ENCODE data around the gene PLOD1. TPM values are rescaled to one million over a fixed set of nuclear protein-coding genes. Genes with fewer than 3 reads are reported as not detected.
A peak's percentile ranks its signal among the peaks of the same experiment; 100 is the strongest.

PLOD1 gene
- polyA plus RNA-seq, 6 donors from 2014 or later: 4.9 to 10.4 (median 6.6) TPM

DNA sequence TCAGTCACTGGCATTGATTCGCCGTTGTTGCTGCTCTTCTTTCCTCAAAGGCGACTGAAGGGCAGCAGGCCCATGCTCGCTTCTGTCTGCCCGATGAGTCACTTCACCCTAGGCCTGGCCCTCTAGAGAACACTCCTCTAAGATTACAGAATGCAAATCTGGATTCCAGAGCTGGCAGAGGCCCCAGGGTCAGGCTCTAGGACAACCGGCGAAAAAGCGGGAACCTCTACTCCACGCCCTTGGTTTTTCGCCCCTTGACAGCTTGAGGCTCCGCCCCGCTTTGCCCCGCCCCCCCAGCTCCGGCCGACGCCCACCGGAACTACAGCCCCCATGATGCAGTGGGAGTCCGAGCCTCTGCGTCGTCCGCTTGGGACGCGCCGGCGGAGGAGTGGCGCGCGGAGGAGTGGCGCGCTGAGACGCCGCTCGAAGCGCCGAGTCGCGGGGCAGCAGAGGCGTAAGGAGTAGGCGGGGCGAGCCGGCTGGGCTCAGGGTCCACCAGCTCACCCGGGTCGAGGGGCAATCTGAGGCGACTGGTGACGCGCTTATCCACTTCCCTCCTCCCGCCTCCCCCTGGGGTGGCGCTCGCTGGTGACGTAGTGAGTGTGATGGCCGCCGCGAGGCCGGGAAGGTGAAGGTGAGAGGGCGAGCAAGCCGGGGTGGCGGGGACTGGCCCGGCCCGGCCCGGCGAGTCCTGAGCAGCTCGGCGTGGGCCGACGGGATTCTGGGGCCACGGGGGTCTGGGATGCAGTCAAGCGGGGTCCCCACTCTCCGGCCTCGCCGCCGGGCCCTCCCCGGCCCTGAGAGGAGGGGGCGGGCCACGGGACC, 45.5 kb downstream of the PLOD1 start, which contains the start of gene MFN2:
MFN2 (plus strand) TSS at position 594 of the 825 bp plus-strand sequence. CDS start 8,725 bp downstream, outside the sequence.
- H3K9me3 Mint-ChIP-seq: no peaks in the 10 kb centered on the region
- peaks cover 33 to 44% (median 36%) of the 10 kb centered on the region in 3 donors for H3K4me1 Mint-ChIP-seq
- peak within 1 kb of the TSS; percentile 89 to 96 (median 92) for H3K4me3 Mint-ChIP-seq
- H3K27ac Mint-ChIP-seq: peak within 1 kb of the TSS; percentile 89 to 98 (median 96)
- peak; percentile 88 to 90 for ATAC-seq (ENCODE audit: low read depth in 2 of 2)
- peaks cover 5 to 19% of the 10 kb centered on the region in 2 donors for H3K36me3 Mint-ChIP-seq
- DNase-seq: peak; percentile 95
- H3K27me3 Mint-ChIP-seq: no peaks in the 10 kb centered on the region

DNA sequence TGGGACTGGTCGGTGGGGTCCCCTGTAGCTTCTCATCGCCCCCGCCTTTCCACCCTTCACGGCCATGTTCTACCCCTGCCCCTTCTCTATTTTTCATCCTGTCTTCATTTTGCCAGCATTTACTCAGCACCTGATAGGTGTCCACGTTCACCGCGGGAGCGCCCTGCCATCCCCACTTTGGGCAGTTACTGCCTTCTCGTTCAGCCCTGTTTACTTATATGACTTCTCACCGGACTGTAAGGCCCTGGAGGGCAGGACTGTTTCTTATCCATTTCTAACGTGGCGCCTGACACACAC, 46.1 kb downstream of the PLOD1 start:
- no peaks in the 10 kb centered on the region for H3K27me3 Mint-ChIP-seq
- DNase-seq: no peak
- ATAC-seq (ENCODE audit: low read depth in 2 of 2): no peak
- peaks cover 33 to 44% (median 38%) of the 10 kb centered on the region in 3 donors for H3K4me1 Mint-ChIP-seq
- peak overlapping the region; percentile 89 to 96 (median 92) for H3K4me3 Mint-ChIP-seq
- peaks cover 5 to 14% of the 10 kb centered on the region in 2 donors for H3K36me3 Mint-ChIP-seq
- H3K27ac Mint-ChIP-seq: peak overlapping the region; percentile 64 to 98 (median 95)
- H3K9me3 Mint-ChIP-seq: no peaks in the 10 kb centered on the region

DNA sequence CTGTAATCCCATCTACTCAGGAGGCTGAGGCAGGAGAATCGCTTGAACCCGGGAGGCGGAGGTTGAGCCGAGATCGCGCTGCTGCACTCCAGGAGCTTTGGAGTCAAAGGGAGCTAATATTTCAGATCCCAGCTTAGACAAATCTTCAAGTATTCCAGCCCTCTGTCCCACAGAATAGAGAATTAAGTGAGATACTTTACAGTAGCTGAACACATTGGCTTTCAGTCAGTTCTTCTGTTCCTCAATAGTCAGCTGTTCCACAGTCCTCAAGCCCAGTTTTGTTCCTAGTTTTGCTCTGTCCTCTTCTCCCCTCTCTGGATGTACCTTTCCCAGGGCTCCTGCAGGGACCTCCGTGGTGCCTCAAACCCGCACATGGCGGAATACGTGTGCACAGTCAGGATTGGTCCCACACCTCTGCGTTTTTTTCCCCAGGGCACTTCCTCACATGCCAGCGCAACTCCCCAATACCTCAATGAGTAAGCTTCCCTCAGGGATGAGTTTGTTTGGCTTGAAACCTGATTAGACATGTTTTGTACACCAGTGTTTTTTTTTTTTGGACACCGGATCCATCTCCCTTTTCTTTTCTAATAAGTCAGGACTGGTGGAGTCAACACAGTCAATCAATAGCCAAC, 47.0 kb downstream of the PLOD1 start:
- H3K4me1 Mint-ChIP-seq: peaks cover 33 to 48% (median 45%) of the 10 kb centered on the region in 3 donors
- H3K27ac Mint-ChIP-seq: peak overlapping the region in 5 of 6 donors; percentile 70 to 95 (median 84)
- peaks cover 5 to 14% of the 10 kb centered on the region in 2 donors for H3K36me3 Mint-ChIP-seq
- DNase-seq (no peak), ATAC-seq (ENCODE audit: low read depth in 2 of 2) (no peak)
- no peaks in the 10 kb centered on the region for H3K9me3 Mint-ChIP-seq
- no peaks in the 10 kb centered on the region for H3K27me3 Mint-ChIP-seq
- peak overlapping the region; percentile 89 to 96 (median 92) for H3K4me3 Mint-ChIP-seq

DNA sequence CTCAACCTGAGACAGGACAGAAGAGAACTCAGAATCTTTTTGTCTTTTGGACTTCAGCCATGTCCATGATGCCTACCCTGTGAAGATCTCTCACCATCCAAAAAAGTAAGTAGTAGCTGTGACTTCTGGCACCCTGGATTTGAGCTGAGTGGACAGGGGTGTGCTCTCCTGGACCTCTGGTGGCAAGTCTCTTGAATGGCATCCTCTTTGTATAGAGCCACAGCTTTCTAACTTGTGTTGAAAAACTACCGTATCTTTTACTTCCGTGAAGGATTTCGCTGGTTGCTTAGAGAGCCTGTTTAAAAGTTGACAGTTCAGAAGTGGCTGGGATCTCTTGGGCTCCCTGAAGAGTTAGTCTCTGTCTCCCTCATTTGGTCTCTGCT, 47.5 kb downstream of the PLOD1 start:
- peaks cover 5 to 14% of the 10 kb centered on the region in 2 donors for H3K36me3 Mint-ChIP-seq
- DNase-seq: no peak
- H3K27me3 Mint-ChIP-seq: no peaks in the 10 kb centered on the region
- H3K9me3 Mint-ChIP-seq: no peaks in the 10 kb centered on the region
- no peak for ATAC-seq (ENCODE audit: low read depth in 2 of 2)
- peak overlapping the region; percentile 32 to 95 (median 90) for H3K4me3 Mint-ChIP-seq
- H3K27ac Mint-ChIP-seq: peak overlapping the region in 5 of 6 donors; percentile 55 to 95 (median 57)
- peaks cover 33 to 48% (median 45%) of the 10 kb centered on the region in 3 donors for H3K4me1 Mint-ChIP-seq

DNA sequence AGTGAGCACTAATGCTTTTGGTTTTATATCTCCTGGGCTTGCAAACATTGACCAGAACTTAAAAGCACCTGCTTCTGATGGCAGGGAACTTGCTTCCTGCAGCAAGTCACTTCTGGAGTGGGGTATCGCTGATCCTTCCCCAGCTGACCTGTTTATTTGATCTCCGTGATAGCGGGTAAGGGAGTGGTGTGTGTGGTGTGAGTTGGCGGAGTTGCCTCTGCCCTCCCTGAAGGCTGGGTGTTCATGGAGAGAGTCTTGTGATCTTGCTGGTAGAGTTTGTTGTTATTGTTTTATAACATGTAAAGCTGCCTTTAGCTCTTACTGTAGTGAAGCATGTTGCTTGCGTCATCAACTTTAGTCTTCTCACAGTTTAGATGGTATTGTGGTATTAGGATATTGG, 49.6 kb downstream of the PLOD1 start:
- H3K4me3 Mint-ChIP-seq: peak overlapping the region in 2 of 8 donors; percentile 12 to 68
- H3K9me3 Mint-ChIP-seq: no peaks in the 10 kb centered on the region
- peaks cover 7 to 14% of the 10 kb centered on the region in 2 donors for H3K36me3 Mint-ChIP-seq
- H3K27me3 Mint-ChIP-seq: no peaks in the 10 kb centered on the region
- peak overlapping the region in 2 of 6 donors; percentile 10 to 20 for H3K27ac Mint-ChIP-seq
- ATAC-seq (ENCODE audit: low read depth in 2 of 2): no peak
- no peak for DNase-seq
- H3K4me1 Mint-ChIP-seq: peaks cover 35 to 48% (median 45%) of the 10 kb centered on the region in 3 donors

DNA sequence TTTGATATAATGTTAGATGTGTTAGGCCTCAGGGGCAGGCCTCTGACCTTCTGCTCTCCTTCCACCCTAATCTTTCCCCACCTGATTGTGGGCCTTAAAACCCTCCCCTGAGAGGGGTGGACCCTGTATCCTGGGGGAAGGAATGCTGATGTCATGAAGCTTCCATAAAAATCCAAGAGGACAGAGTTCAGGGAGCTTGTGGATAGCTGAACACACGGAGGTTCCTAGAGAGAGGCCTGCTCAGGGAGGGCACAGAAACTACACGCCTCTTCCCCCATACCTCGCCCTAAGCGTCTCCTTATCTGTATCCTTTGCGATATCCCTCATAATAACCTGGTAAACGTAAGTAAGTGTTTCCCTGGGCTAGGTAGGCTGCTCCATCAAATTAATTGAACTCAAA, 50.1 kb downstream of the PLOD1 start:
- Mint-ChIP-seq H3K27me3 (no peaks in the 10 kb centered on the region), H3K4me1 (peaks cover 34 to 44% (median 41%) of the 10 kb centered on the region in 3 donors), H3K27ac (peak overlapping the region in 1 of 6 donors; percentile 20), H3K36me3 (peaks cover 10 to 14% of the 10 kb centered on the region in 2 donors), H3K9me3 (no peaks in the 10 kb centered on the region), H3K4me3 (peak overlapping the region in 1 of 8 donors; percentile 12)
- no peak for ATAC-seq (ENCODE audit: low read depth in 2 of 2)
- DNase-seq: no peak

DNA sequence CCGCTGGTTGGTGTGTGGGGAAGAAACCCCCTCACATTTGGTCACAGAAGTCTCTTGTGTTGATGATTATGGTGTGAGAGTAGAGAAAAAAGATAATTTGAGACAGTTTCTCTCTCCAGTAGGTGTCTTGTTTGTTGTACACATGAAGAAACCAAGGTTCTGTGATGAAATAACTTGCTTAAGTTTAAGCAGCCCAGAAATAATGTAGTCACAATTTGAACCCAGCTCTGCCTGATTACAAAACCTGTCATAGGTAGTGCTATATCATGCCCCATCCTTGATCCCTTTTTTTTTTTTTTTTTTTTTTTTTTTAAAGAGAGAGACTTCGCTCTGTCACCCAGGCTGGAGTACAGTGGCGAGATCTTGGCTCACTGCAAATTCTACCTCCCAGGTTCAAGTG, 50.7 kb downstream of the PLOD1 start:
- H3K4me3 Mint-ChIP-seq: no peak overlapping the region
- H3K9me3 Mint-ChIP-seq: no peaks in the 10 kb centered on the region
- H3K36me3 Mint-ChIP-seq: peaks cover 10 to 16% of the 10 kb centered on the region in 2 donors
- DNase-seq: no peak
- H3K4me1 Mint-ChIP-seq: peaks cover 30 to 40% (median 36%) of the 10 kb centered on the region in 3 donors
- no peak for ATAC-seq (ENCODE audit: low read depth in 2 of 2)
- no peaks in the 10 kb centered on the region for H3K27me3 Mint-ChIP-seq
- no peak overlapping the region for H3K27ac Mint-ChIP-seq

DNA sequence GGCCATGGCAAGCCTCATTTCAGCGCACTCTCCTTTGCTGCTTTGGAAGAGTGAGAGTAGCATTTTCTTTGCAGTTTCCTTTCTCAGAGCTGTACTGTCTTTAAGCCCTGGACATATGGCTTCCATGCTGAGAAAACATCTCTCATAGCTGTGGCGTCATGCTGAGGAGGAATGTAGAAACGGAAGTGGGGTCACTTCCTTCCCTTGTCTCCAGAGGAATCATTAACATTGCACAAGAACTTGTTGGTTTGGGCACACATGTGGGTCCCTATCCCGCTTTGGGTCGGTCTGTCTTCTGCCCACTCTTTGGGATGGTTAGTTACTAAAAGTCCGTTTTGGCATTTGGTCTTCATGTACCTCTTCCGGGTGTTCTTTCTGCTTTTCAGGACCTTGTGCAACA, 51.3 kb downstream of the PLOD1 start:
- Mint-ChIP-seq H3K9me3 (no peaks in the 10 kb centered on the region), H3K4me1 (peaks cover 33 to 40% (median 34%) of the 10 kb centered on the region in 3 donors)

DNA sequence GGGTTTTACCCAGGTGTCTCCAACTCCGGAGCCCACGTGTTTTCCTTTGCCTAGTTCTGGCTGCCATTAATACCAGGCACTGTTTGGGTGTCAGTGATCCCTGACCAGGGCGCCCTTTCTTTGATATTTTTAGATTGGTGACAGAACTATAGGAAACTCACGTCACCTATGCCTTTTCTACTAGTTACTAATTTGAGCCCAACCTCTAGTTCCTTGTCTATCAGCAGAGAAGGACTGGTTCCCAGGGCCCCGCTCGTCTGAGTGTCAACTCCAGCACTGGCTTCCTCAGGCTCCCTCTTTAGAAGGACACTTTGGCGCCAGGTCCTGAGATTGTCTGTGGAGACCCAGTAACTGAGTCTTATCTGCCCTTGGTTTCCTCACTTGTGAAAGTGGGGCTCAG, 55.2 kb downstream of the PLOD1 start:
- Mint-ChIP-seq H3K9me3 (no peaks in the 10 kb centered on the region), H3K4me1 (peaks cover 10 to 15% (median 14%) of the 10 kb centered on the region in 3 donors), H3K36me3 (peaks cover 5 to 17% of the 10 kb centered on the region in 2 donors), H3K4me3 (no peak overlapping the region), H3K27ac (no peak overlapping the region), H3K27me3 (no peaks in the 10 kb centered on the region)
- ATAC-seq (ENCODE audit: low read depth in 2 of 2): no peak
- no peak for DNase-seq

More for the DNA sequence above, 51.3 kb downstream of the PLOD1 start:
- DNase-seq (no peak), ATAC-seq (ENCODE audit: low read depth in 2 of 2) (no peak)
- Mint-ChIP-seq H3K36me3 (peaks cover 10 to 22% of the 10 kb centered on the region in 2 donors), H3K27ac (peak overlapping the region in 1 of 6 donors; percentile 30), H3K27me3 (no peaks in the 10 kb centered on the region), H3K4me3 (peak overlapping the region in 1 of 8 donors; percentile 57)

DNA sequence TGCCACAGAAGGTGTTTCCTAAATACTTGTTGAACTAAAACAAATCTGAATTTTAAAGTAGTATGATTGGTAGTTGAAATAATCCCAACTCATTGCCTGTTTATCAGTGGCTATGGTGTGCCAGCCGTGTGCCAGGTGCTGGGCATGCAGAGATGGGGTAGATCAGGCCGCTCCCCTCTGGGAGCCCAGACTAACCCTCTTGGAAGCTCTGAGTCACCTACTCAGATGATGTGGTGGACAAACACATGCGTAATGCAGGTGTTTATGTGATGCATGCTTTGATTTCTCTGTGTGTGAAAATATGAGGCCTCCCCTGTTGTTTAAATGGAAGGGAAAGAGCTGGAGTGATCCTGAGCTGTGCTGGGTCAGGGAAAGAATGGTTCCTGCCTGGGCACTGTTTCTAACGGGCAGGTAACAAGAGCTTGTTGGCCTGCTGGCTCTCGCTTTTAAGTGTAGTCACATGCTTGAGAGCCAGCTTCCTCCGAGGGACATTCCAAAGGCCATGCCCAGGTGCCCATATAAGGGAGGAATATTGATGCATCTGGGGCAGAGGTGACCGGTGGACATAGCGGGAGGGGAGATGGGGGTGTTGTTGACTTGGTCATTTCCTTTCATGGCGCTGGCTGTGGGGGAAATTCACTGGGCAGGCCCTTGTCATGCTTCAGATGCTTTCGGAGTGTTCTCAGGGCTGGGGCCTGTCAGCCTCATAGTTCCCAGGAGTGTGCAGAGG, 56.0 kb downstream of the PLOD1 start:
- H3K4me1 Mint-ChIP-seq: peaks cover 10 to 15% (median 14%) of the 10 kb centered on the region in 3 donors
- H3K27ac Mint-ChIP-seq: peak overlapping the region in 4 of 6 donors; percentile 31 to 56 (median 33)
- H3K4me3 Mint-ChIP-seq: peak overlapping the region in 1 of 8 donors; percentile 29
- H3K9me3 Mint-ChIP-seq: no peaks in the 10 kb centered on the region
- H3K27me3 Mint-ChIP-seq: no peaks in the 10 kb centered on the region
- ATAC-seq (ENCODE audit: low read depth in 2 of 2): no peak
- peaks cover 5 to 17% of the 10 kb centered on the region in 2 donors for H3K36me3 Mint-ChIP-seq
- DNase-seq: no peak

DNA sequence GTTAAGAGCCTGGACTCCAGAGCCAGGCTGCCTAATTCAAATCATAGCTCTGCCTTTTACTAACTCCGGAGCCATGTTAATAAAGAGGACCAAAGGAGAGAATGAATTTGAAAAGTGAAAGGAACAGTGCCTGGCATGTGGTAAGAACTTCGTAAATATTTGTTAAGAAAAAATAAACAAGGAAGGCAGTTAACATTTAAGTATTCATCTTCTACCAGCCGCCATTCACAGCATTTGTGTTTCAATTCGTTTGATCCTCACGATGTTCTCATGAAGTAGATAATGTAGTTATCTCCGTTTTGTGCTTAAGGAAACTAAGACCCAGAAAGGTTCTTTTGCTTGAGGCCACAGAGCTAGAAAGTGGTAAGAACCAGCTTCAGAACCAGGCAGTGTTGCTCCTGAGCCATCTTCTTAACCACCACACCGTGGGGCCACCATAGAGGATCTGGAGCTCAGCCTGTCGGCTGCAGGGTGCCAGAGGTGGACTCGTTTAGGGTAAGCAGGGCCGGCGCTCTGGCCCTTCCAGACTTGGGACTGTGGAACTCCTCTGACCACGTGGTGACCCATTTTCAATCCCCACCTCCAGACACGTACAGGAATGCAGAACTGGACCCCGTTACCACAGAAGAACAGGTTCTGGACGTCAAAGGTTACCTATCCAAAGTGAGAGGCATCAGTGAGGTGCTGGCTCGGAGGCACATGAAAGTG, 57.6 kb downstream of the PLOD1 start:
- Mint-ChIP-seq H3K27ac (no peak overlapping the region), H3K36me3 (peaks cover 5 to 17% of the 10 kb centered on the region in 2 donors), H3K4me1 (peaks cover 5 to 15% (median 6%) of the 10 kb centered on the region in 3 donors), H3K27me3 (no peaks in the 10 kb centered on the region), H3K9me3 (no peaks in the 10 kb centered on the region), H3K4me3 (no peak overlapping the region)
- ATAC-seq (ENCODE audit: low read depth in 2 of 2): no peak
- DNase-seq: no peak

DNA sequence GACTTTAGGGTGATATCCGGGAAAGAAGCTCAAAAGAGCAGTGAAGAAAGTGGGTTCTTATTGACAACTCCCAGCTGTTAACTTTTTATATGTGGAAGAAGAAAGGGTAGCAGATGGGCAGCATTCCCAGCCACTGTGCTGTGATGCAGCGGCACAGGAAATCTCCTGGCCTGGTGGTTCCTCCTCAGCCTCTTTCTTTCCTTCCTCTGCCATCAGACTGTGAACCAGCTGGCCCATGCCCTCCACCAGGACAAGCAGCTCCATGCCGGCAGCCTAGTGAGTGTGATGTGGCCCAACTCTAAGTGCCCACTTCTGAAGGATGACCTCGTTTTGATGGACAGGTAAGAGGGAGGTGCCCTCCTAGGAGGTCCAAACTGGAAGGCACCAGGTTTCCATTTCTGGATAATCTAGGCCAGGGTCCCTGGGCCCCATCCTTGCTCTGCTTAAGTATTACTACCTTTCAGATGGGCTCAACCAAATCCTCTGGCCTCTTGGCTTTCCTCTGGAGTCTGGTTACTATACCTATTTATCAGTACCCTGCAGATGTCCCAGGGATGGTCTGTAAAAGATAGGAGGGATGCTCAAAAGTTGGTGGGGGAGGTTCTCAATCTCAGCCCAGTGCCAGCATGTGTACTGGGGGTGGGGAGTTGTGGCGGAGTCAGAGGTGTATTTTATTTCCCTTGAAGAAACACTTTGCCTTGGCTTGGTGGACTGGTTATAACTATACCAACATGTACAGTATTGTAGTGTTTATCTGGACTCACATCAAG, 62.7 kb downstream of the PLOD1 start:
- Mint-ChIP-seq H3K9me3 (no peaks in the 10 kb centered on the region), H3K4me1 (no peaks in the 10 kb centered on the region), H3K27me3 (no peaks in the 10 kb centered on the region), H3K27ac (peak overlapping the region in 1 of 6 donors; percentile 15), H3K4me3 (no peak overlapping the region), H3K36me3 (peaks cover 3 to 9% of the 10 kb centered on the region in 2 donors)
- ATAC-seq (ENCODE audit: low read depth in 2 of 2) (no peak), DNase-seq (no peak)
